HAP-1 (cell line): ENCODE measurements around the gene ITGAD.
"Not testable (repeated sequence)": the region's sequence is repeated elsewhere in the genome, so short reads cannot be mapped to it uniquely, and the experiment has no call there.

Source experiments
- DNase-seq, 2 experiments: peaks; one replicate each; pipeline ENCODE4 v3.0.0-alpha.2; 2016 to 2020; ENCODE audit warnings: low spot score in 2 of 2
- H3K27me3 ChIP-seq: fragments of 250-450 bp; sonication (Bioruptor Pico); 2 replicates; pipeline ENCODE4 v1.5.1; 2020; ENCODE audit warnings: low read depth, mild to moderate bottlenecking, moderate library complexity
- H3K36me3 ChIP-seq: fragments of 250-450 bp; sonication (Bioruptor Pico); replicated peaks from 2 replicates; pipeline ENCODE4 v1.5.1; 2020; ENCODE audit warnings: mild to moderate bottlenecking
- H3K4me1 ChIP-seq: fragments of 250-450 bp; sonication (Bioruptor Pico); 2 replicates; pipeline ENCODE4 v1.5.1; 2020; ENCODE audit warnings: mild to moderate bottlenecking
- H3K4me3 ChIP-seq: fragments of 250-450 bp; sonication (Bioruptor Pico); 2 replicates; pipeline ENCODE4 v1.5.1; 2020; ENCODE audit warnings: mild to moderate bottlenecking, moderate library complexity
- H3K9me3 ChIP-seq: fragments of 250-450 bp; sonication (Bioruptor Pico); 2 replicates; pipeline ENCODE4 v1.5.1; 2020; ENCODE audit warnings: mild to moderate bottlenecking, moderate library complexity
- in situ Hi-C: fragments of 300-500 bp; cut with MboI; formaldehyde crosslinking; loops from 3 replicates; pipeline ENCODE4 v1.14.3; 2020; ENCODE audit warnings: low sequenced_read_pairs, inconsistent platforms, mixed read lengths

The ITGAD gene

GRCh38 chr16:31439519-31439918 lies 46.4 kb downstream of the ITGAD start:
- Histone ChIP-seq H3K9me3 (no peaks in the 10 kb centered on the region), H3K4me1 (peaks cover 4% of the 10 kb centered on the region; the same call in 1 of the 2 replicates), H3K27me3 (no peaks in the 10 kb centered on the region), H3K36me3 (no peaks in the 10 kb centered on the region), H3K4me3 (no peak overlapping the region)
- in situ Hi-C loops: no loop called here
- no peak for DNase-seq

DNA sequence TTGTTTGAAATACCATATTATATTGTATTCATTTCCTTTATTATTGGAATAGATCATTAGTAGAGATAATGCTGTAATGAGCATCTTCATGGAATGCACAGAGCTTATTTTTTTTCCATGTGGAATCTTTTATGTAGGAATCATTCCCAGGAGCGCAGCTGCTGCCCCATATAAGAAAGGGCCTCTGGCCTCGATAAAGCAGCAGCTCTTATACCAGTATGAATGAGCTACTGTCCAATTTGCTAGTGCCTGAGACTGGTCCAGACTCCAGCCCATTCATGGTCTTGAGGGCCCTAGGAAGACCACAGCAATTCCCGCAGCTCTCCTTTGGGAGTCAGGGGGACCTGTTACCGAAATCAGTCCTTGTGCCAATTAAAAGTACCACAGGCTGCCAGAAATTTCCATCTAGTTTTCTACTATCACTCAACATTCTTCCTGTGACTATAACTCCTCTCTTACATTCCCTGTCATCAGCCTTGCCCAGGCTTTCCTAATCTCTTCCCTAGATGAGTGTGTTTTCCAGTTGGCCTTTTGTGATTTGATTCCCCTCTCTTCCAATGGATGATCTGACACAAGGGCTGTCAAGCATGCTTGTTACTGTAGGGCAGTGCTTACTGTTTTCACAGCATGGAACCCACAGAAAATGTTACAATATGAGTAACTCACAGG lies 47.5 kb downstream of the ITGAD start:
- Histone ChIP-seq H3K9me3 (no peaks in the 10 kb centered on the region), H3K36me3 (no peaks in the 10 kb centered on the region), H3K27me3 (no peaks in the 10 kb centered on the region), H3K4me1 (peaks cover 4% of the 10 kb centered on the region; the same call in 1 of the 2 replicates), H3K4me3 (no peak overlapping the region)
- in situ Hi-C loops: loop anchor here (10.0 kb wide), 1 partner anchor 446 kb away; no protein-coding TSS in a partner anchor
- no peak for DNase-seq

DNA sequence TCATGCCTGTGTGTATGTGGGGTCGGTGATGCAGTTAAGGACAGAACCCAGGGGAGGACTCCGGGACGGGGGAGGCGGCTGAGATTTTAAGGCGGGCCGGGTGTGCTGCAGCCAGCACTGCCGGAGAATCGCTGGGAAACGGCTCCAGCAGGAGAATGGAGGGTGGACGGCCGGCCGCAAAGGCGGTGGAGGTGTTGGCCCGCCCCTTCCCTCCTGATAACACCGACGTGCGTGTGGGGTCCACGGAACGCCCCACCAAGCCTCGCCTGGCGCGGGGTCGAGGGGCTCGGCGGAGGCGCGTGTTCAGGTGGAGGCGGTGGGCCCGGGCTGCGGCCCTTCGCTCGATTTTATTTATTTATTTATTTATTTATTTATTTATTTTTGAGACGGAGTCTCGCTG lies 48.8 kb downstream of the ITGAD start:
- in situ Hi-C loops: loop anchor here (10.0 kb wide), 1 partner anchor 447 kb away; no protein-coding TSS in a partner anchor
- Histone ChIP-seq H3K9me3 (peaks cover under 1% of the 10 kb centered on the region; the same call in 1 of the 2 replicates), H3K4me3 (peak overlapping the region; percentile 56; the same call in 1 of the 2 replicates), H3K36me3 (no peaks in the 10 kb centered on the region), H3K4me1 (peaks cover 4% of the 10 kb centered on the region; the same call in 1 of the 2 replicates), H3K27me3 (no peaks in the 10 kb centered on the region)
- DNase-seq: no peak

GRCh38 chr16:31445931-31446330 lies 52.8 kb downstream of the ITGAD start:
- H3K9me3 ChIP-seq, H3K27me3 ChIP-seq, DNase-seq, H3K4me3 ChIP-seq, H3K36me3 ChIP-seq, H3K4me1 ChIP-seq: not testable (repeated sequence)
- in situ Hi-C loops: loop anchor here (10.0 kb wide), 1 partner anchor 451 kb away; no protein-coding TSS in a partner anchor

DNA sequence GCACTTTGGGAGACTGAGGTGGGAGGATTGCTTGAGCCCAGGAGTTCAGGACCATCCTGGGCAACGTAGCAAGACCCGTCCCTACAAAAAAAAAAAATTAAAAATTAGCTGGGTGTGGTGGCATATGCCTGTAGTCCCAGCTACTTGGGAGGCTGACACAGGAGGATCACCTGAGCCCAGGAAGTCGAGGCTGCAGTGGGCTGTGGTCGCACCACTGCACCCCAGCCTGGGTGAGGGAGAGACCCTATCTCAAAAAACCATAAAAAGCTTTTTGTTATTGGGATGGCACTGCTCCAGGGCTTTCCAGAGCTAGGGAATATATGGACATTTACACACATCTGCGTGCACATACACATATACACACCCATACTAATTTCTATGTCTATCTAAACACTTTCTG lies 58.1 kb downstream of the ITGAD start:
- Histone ChIP-seq H3K4me3 (no peak overlapping the region), H3K27me3 (no peaks in the 10 kb centered on the region), H3K4me1 (peaks cover 43% of the 10 kb centered on the region), H3K36me3 (no peaks in the 10 kb centered on the region), H3K9me3 (peaks cover 2% of the 10 kb centered on the region; the same call in 1 of the 2 replicates)
- in situ Hi-C loops: loop anchor here (10.0 kb wide), 1 partner anchor 424 kb away; the partner anchor contains the start of gene ZNF267
- DNase-seq: no peak

GRCh38 chr16:31451681-31452351 lies 58.7 kb downstream of the ITGAD start:
- H3K4me3 ChIP-seq: no peak overlapping the region
- in situ Hi-C loops: loop anchor here (10.0 kb wide), 1 partner anchor 423 kb away; the partner anchor contains the start of gene ZNF267
- H3K27me3 ChIP-seq: no peaks in the 10 kb centered on the region
- DNase-seq: peak; percentile 73 to 84
- peaks cover 43% of the 10 kb centered on the region for H3K4me1 ChIP-seq
- H3K9me3 ChIP-seq: peaks cover 2% of the 10 kb centered on the region; the same call in 1 of the 2 replicates
- H3K36me3 ChIP-seq: no peaks in the 10 kb centered on the region; the same call in 1 of the 2 replicates

DNA sequence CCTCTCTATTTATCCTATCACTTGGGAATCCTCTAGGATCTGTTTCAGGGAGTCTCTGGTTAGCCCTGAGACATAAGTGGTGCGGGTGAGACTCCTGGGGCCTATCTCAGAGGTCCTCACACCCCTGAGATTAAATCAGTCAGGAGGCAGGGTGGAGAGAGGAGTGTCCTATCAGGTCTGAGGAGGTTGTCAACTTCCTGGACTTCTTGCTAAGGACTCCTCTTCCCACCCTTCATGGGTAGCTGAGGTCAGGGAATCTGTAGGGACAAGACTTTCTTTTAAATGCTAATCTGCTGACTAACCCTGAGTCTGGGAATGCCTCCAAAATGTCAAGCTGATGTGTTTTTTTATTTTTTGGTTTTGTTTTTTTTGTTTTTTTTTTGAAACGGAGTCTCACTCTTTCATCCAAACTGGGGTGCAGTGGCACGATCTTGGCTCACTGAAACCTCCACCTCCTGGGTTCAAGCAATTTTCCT lies 59.5 kb downstream of the ITGAD start:
- Histone ChIP-seq H3K4me1 (peaks cover 46% of the 10 kb centered on the region), H3K27me3 (no peaks in the 10 kb centered on the region), H3K9me3 (no peaks in the 10 kb centered on the region), H3K36me3 (peaks cover 2% of the 10 kb centered on the region), H3K4me3 (no peak overlapping the region)
- DNase-seq: peak; percentile 46 to 63
- in situ Hi-C loops: loop anchor here (10.0 kb wide), 1 partner anchor 422 kb away; the partner anchor contains the start of gene ZNF267

- Histone ChIP-seq H3K36me3 (peaks cover 5% of the 10 kb centered on the region), H3K4me1 (peaks cover 54% of the 10 kb centered on the region), H3K9me3 (peaks cover 2% of the 10 kb centered on the region; the same call in 1 of the 2 replicates), H3K4me3 (no peak overlapping the region), H3K27me3 (no peaks in the 10 kb centered on the region)
- in situ Hi-C loops: loop anchor here (10.0 kb wide), 1 partner anchor 421 kb away; the partner anchor contains the start of gene ZNF267
- DNase-seq: peak; percentile 65 to 81
Observed at GRCh38 chr16:31453255-31454204, 60.4 kb downstream of the ITGAD start.

GRCh38 chr16:31455601-31456314 lies 62.6 kb downstream of the ITGAD start:
- Histone ChIP-seq H3K27me3 (no peaks in the 10 kb centered on the region), H3K9me3 (peaks cover 2% of the 10 kb centered on the region; the same call in 1 of the 2 replicates), H3K36me3 (peaks cover 5% of the 10 kb centered on the region), H3K4me3 (no peak overlapping the region), H3K4me1 (peaks cover 56% of the 10 kb centered on the region)
- peak in 1 of 2 experiments; percentile 57 for DNase-seq
- in situ Hi-C loops: loop anchor here (10.0 kb wide), 1 partner anchor 419 kb away; the partner anchor contains the start of gene ZNF267

DNA sequence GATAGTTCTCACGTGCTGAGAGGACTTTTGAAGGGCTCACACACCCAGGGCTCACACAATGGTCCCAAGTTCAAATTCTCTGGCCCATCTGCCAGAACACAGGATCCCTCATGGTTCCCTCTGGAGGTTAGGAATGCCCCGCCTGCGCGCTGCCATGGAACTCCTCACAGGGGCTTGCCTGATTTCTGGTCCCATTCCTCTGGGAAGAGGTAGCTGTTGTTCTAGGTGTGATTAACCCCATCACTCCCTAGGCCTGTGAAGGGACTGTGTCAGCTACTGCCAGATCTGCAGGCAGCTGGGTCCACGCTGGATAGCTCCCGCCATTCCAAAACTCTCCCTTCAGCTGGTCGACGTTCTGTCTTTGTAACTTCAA lies 63.8 kb downstream of the ITGAD start:
- no peak for DNase-seq
- in situ Hi-C loops: loop anchor here (10.0 kb wide), 1 partner anchor 418 kb away; the partner anchor contains the start of gene ZNF267
- H3K9me3 ChIP-seq: peaks cover 2% of the 10 kb centered on the region; the same call in 1 of the 2 replicates
- peaks cover 50% of the 10 kb centered on the region for H3K4me1 ChIP-seq
- no peaks in the 10 kb centered on the region for H3K27me3 ChIP-seq
- H3K36me3 ChIP-seq: peaks cover 5% of the 10 kb centered on the region
- no peak overlapping the region for H3K4me3 ChIP-seq

GRCh38 chr16:31458073-31458843 lies 65.1 kb downstream of the ITGAD start:
- H3K4me3 ChIP-seq: peak overlapping the region; percentile 92
- peaks cover 5% of the 10 kb centered on the region for H3K36me3 ChIP-seq
- peaks cover 37% of the 10 kb centered on the region for H3K4me1 ChIP-seq
- peak in 1 of 2 experiments; percentile 34 for DNase-seq
- in situ Hi-C loops: loop anchor here (10.0 kb wide), 1 partner anchor 417 kb away; the partner anchor contains the start of gene ZNF267
- no peaks in the 10 kb centered on the region for H3K27me3 ChIP-seq
- peaks cover 2% of the 10 kb centered on the region; the same call in 1 of the 2 replicates for H3K9me3 ChIP-seq
